WTC11 (cell line): ENCODE results near the gene SPOCK1. TPM values are rescaled to one million over a fixed set of nuclear protein-coding genes. Genes with fewer than 3 reads are reported as not detected.

Experiments used
- ATAC-seq: fragments of 200-7000 bp; cut with Tn5 transposase; 2 replicates; pipeline ENCODE4 v1.10.0; 2021; ENCODE audit warnings: mild to moderate bottlenecking, moderate library complexity
- CTCF ChIA-PET: fragments of 300-600 bp; sonication (Branson Sonifier 250); formaldehyde crosslinking; loops from one replicate; lab custom pipeline; 2021; ENCODE audit warnings: antibody characterized with exemption; lab: Charles Lee
- POLR2A ChIA-PET: fragments of 350-600 bp; sonication (Branson Sonifier 250); formaldehyde crosslinking; loops from one replicate; lab custom pipeline; 2021; ENCODE audit warnings: antibody characterized with exemption; lab: Charles Lee
- DNase-seq: peaks from one replicate; pipeline ENCODE4 v3.0.0; 2021; ENCODE audit warnings: low spot score
- H3K27ac Mint-ChIP-seq: 2 replicates; pipeline ENCODE4 v1.8.0; 2021; ENCODE audit warnings: mixed read lengths
- H3K27me3 Mint-ChIP-seq: 2 replicates; pipeline ENCODE4 v1.8.0; 2021; ENCODE audit warnings: low read depth, mild to moderate bottlenecking, moderate library complexity, mixed read lengths
- H3K36me3 Mint-ChIP-seq: 2 replicates; pipeline ENCODE4 v1.8.0; 2021; ENCODE audit warnings: mixed read lengths
- H3K4me1 Mint-ChIP-seq: 2 replicates; pipeline ENCODE4 v1.8.0; 2022; ENCODE audit warnings: mixed read lengths
- H3K4me3 Mint-ChIP-seq: 2 replicates; pipeline ENCODE4 v1.8.0; 2021; ENCODE audit warnings: mild to moderate bottlenecking, moderate library complexity, mixed read lengths
- H3K9me3 Mint-ChIP-seq: 2 replicates; pipeline ENCODE4 v1.8.0; 2021; ENCODE audit warnings: mixed read lengths
- ELF4 ChIP-seq: sonication (generic); formaldehyde crosslinking; IDR thresholded peaks from 2 replicates; pipeline ENCODE4 v1.8.1; 2022; ENCODE audit warnings: low read depth, mild to moderate bottlenecking, moderate library complexity, missing genetic modification reagents
- ESRRA ChIP-seq: sonication (generic); formaldehyde crosslinking; IDR thresholded peaks from 2 replicates; pipeline ENCODE4 v1.8.1; 2022; ENCODE audit warnings: mild to moderate bottlenecking, missing genetic modification reagents, borderline replicate concordance
- GRHL2 ChIP-seq: fragments of 250-450 bp; sonication (Bioruptor Pico); IDR thresholded peaks from 2 replicates; pipeline ENCODE4 v1.8.0; 2022; ENCODE audit warnings: mild to moderate bottlenecking, moderate library complexity; ENCODE audit not compliant: insufficient replicate concordance, severe bottlenecking
- GTF2I ChIP-seq: fragments of 250-450 bp; sonication (Bioruptor Pico); conservative IDR thresholded peaks from 2 replicates; pipeline ENCODE4 v1.4.0; 2021; ENCODE audit warnings: mild to moderate bottlenecking
- JAZF1 ChIP-seq: fragments of 250-450 bp; sonication (Bioruptor Pico); IDR thresholded peaks from 2 replicates; pipeline ENCODE4 v1.9.0; 2021; ENCODE audit warnings: moderate library complexity, mild to moderate bottlenecking, inconsistent platforms
- PRRX2 ChIP-seq: fragments of 250-450 bp; sonication (Bioruptor Pico); IDR thresholded peaks from 2 replicates; pipeline ENCODE4 v1.8.0; 2021; ENCODE audit warnings: mild to moderate bottlenecking
- TCF7 ChIP-seq: sonication (generic); formaldehyde crosslinking; IDR thresholded peaks from 2 replicates; pipeline ENCODE4 v1.8.0; 2022; ENCODE audit warnings: mild to moderate bottlenecking, low read depth, missing genetic modification reagents, moderate library complexity
- ZNF121 ChIP-seq: sonication (generic); formaldehyde crosslinking; IDR thresholded peaks from 2 replicates; pipeline ENCODE4 v1.8.0; 2023; ENCODE audit warnings: missing genetic modification reagents
- total RNA-seq: library from RNA; stranded (reverse); gene quantifications from 3 replicates; pipeline ENCODE4 v1.2.3, GENCODE V29; 2021
- TF ChIP-seq, protein P1 (sequence below): sonication (generic); formaldehyde crosslinking; IDR thresholded peaks from 2 replicates; pipeline ENCODE4 v1.8.1; 2023; ENCODE audit warnings: mild to moderate bottlenecking, missing genetic modification reagents, moderate library complexity
- TF ChIP-seq, protein P2 (sequence below): sonication (generic); formaldehyde crosslinking; IDR thresholded peaks from 2 replicates; pipeline ENCODE4 v1.8.0; 2022; ENCODE audit warnings: mild to moderate bottlenecking, missing genetic modification reagents
- TF ChIP-seq, protein P3 (sequence below): sonication (generic); formaldehyde crosslinking; IDR thresholded peaks from 2 replicates; pipeline ENCODE4 v1.8.1; 2022; ENCODE audit warnings: mild to moderate bottlenecking, moderate library complexity, missing genetic modification reagents
- TF ChIP-seq, protein P4 (sequence below): sonication (generic); formaldehyde crosslinking; IDR thresholded peaks from 2 replicates; pipeline ENCODE4 v1.8.0; 2023; ENCODE audit warnings: missing genetic modification reagents, mild to moderate bottlenecking, borderline replicate concordance
- TF ChIP-seq, protein P5 (sequence below): sonication (generic); formaldehyde crosslinking; IDR thresholded peaks from 2 replicates; pipeline ENCODE4 v1.8.1; 2023; ENCODE audit warnings: mild to moderate bottlenecking, missing genetic modification reagents

SPOCK1 gene
- total RNA-seq, 1 experiment from 2014 or later = 15.2 TPM

DNA sequence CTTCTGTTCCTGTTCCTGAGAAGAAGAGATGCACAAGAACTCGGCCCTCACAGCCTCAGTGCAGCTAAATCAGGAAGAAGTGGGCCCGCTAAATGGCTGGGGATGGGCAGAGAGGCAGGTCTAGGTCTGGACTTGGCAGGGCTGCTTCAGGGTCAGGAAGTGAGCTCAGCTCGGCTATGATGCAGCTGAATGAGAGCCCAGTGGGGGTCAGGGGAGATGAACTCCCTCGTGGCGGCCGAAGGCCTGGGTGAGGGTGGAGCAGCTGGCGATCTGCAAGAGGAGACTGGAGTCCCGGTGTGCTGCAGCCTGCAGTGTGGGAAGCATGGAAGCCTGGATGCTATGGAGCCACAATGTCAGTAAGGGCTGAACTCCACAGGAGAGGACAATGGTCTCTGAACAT lies 466.2 kb downstream of the SPOCK1 start:
- DNase-seq (peak; percentile 30), ATAC-seq (peak; percentile 10; the same call in 1 of the 2 replicates)
- CTCF ChIA-PET = interaction anchor here (1.0 kb wide), 2 partner anchors 42 to 185 kb away, joined by 3 to 5 read pairs; no protein-coding TSS in a partner anchor
- Mint-ChIP-seq H3K9me3 (peaks cover 7% of the 10 kb centered on the region), H3K36me3 (0 out of 2 replicates have a peak, but pooled peaks cover 2% of the 10 kb centered on the region), H3K27ac (no peak overlapping the region), H3K27me3 (peaks cover 10% of the 10 kb centered on the region), H3K4me3 (no peak overlapping the region), H3K4me1 (peaks cover 52% of the 10 kb centered on the region)
- TF ChIP-seq, protein P1, sequence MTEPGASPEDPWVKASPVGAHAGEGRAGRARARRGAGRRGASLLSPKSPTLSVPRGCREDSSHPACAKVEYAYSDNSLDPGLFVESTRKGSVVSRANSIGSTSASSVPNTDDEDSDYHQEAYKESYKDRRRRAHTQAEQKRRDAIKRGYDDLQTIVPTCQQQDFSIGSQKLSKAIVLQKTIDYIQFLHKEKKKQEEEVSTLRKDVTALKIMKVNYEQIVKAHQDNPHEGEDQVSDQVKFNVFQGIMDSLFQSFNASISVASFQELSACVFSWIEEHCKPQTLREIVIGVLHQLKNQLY = no peak
- TF ChIP-seq, protein P2, sequence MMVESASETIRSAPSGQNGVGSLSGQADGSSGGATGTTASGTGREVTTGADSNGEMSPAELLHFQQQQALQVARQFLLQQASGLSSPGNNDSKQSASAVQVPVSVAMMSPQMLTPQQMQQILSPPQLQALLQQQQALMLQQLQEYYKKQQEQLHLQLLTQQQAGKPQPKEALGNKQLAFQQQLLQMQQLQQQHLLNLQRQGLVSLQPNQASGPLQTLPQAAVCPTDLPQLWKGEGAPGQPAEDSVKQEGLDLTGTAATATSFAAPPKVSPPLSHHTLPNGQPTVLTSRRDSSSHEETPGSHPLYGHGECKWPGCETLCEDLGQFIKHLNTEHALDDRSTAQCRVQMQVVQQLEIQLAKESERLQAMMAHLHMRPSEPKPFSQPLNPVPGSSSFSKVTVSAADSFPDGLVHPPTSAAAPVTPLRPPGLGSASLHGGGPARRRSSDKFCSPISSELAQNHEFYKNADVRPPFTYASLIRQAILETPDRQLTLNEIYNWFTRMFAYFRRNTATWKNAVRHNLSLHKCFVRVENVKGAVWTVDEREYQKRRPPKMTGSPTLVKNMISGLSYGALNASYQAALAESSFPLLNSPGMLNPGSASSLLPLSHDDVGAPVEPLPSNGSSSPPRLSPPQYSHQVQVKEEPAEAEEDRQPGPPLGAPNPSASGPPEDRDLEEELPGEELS = no peak
- TF ChIP-seq, protein P3, sequence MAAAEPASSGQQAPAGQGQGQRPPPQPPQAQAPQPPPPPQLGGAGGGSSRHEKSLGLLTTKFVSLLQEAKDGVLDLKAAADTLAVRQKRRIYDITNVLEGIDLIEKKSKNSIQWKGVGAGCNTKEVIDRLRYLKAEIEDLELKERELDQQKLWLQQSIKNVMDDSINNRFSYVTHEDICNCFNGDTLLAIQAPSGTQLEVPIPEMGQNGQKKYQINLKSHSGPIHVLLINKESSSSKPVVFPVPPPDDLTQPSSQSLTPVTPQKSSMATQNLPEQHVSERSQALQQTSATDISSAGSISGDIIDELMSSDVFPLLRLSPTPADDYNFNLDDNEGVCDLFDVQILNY (CRISPR knock-in tag) = no peak
- TF ChIP-seq, protein P4, sequence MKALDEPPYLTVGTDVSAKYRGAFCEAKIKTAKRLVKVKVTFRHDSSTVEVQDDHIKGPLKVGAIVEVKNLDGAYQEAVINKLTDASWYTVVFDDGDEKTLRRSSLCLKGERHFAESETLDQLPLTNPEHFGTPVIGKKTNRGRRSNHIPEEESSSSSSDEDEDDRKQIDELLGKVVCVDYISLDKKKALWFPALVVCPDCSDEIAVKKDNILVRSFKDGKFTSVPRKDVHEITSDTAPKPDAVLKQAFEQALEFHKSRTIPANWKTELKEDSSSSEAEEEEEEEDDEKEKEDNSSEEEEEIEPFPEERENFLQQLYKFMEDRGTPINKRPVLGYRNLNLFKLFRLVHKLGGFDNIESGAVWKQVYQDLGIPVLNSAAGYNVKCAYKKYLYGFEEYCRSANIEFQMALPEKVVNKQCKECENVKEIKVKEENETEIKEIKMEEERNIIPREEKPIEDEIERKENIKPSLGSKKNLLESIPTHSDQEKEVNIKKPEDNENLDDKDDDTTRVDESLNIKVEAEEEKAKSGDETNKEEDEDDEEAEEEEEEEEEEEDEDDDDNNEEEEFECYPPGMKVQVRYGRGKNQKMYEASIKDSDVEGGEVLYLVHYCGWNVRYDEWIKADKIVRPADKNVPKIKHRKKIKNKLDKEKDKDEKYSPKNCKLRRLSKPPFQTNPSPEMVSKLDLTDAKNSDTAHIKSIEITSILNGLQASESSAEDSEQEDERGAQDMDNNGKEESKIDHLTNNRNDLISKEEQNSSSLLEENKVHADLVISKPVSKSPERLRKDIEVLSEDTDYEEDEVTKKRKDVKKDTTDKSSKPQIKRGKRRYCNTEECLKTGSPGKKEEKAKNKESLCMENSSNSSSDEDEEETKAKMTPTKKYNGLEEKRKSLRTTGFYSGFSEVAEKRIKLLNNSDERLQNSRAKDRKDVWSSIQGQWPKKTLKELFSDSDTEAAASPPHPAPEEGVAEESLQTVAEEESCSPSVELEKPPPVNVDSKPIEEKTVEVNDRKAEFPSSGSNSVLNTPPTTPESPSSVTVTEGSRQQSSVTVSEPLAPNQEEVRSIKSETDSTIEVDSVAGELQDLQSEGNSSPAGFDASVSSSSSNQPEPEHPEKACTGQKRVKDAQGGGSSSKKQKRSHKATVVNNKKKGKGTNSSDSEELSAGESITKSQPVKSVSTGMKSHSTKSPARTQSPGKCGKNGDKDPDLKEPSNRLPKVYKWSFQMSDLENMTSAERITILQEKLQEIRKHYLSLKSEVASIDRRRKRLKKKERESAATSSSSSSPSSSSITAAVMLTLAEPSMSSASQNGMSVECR (CRISPR knock-in tag) = no peak
- TF ChIP-seq PRRX2 (CRISPR knock-in tag) = no peak
- TF ChIP-seq ZNF121 (CRISPR knock-in tag) = no peak
- TF ChIP-seq, protein P5, sequence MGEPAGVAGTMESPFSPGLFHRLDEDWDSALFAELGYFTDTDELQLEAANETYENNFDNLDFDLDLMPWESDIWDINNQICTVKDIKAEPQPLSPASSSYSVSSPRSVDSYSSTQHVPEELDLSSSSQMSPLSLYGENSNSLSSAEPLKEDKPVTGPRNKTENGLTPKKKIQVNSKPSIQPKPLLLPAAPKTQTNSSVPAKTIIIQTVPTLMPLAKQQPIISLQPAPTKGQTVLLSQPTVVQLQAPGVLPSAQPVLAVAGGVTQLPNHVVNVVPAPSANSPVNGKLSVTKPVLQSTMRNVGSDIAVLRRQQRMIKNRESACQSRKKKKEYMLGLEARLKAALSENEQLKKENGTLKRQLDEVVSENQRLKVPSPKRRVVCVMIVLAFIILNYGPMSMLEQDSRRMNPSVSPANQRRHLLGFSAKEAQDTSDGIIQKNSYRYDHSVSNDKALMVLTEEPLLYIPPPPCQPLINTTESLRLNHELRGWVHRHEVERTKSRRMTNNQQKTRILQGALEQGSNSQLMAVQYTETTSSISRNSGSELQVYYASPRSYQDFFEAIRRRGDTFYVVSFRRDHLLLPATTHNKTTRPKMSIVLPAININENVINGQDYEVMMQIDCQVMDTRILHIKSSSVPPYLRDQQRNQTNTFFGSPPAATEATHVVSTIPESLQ (CRISPR knock-in tag) = no peak
- TF ChIP-seq ELF4 (CRISPR knock-in tag) = no peak
- TF ChIP-seq ESRRA (CRISPR knock-in tag) = no peak
- TF ChIP-seq TCF7 (CRISPR knock-in tag) = no peak
- POLR2A ChIA-PET = no interaction called here

DNA sequence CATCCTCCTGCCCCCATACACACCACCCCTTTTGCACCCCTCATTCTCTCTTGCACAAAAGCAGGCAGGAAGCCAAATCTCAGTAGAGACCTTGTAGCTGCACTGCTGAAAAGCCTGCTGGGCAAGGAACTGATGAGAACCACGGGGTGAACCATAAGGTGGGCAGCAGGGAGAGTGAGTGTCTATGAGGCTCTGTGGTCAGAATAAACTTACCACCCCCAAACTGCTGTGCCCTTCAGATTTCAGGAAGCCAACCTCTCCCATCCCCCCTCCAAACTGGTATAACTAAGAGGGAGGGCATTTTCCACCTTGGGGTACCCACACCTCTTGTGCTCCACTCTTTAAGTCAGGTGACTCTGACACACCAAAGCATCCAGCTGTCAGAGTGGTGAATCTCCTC lies 471.4 kb downstream of the SPOCK1 start:
- no peaks in the 10 kb centered on the region for H3K36me3 Mint-ChIP-seq
- H3K27ac Mint-ChIP-seq = no peak overlapping the region
- ChIA-PET POLR2A (no interaction called here), CTCF (no interaction called here)
- H3K9me3 Mint-ChIP-seq = no peaks in the 10 kb centered on the region
- DNase-seq (no peak), ATAC-seq (no peak)
- peaks cover 13% of the 10 kb centered on the region for H3K4me1 Mint-ChIP-seq
- no peak for TF ChIP-seq GRHL2 (CRISPR knock-in tag)
- no peak for TF ChIP-seq GTF2I (CRISPR knock-in tag)
- TF ChIP-seq TCF7 (CRISPR knock-in tag) = no peak
- no peak for TF ChIP-seq JAZF1 (CRISPR knock-in tag)
- TF ChIP-seq, all 79 proteins: peak for 0
- Mint-ChIP-seq H3K4me3 (no peak overlapping the region), H3K27me3 (0 out of 2 replicates have a peak, but pooled peaks cover 3% of the 10 kb centered on the region)
